ENCODE measurements around the gene DENND6B. TPM values are rescaled to one million over a fixed set of nuclear protein-coding genes. Genes with fewer than 3 reads are reported as not detected.
"Not testable (repeated sequence)": the region's sequence is repeated elsewhere in the genome, so short reads cannot be mapped to it uniquely, and the experiment has no call there.

Gene DENND6B
- total RNA-seq, 1 experiment from 2014 or later = 2.5 TPM

DNA sequence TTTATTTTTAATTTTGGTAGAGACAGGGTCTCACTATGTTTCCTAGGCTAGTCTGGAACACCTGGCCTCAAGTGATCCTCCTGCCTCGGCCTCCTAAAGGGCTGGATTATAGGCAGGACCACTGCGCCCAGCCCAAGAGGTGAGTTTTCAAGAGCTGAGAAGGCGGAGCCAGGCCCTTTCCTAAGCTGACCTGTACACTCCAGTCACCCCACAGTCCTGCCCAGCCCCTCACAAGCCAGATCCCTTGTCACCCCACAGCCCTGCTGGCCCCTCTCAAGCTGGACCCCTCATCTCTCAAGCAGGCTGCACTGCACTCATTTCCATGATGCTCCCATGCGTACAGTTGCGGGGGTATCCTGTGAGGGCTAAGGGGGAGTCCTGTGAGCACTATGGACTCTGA is 2.9 kb downstream of the DENND6B start:
- DNase-seq (ENCODE audit: low spot score) = no peak
- peaks cover 25% of the 10 kb centered on the region for H3K27me3 Mint-ChIP-seq (ENCODE audit: low read depth)

DNA sequence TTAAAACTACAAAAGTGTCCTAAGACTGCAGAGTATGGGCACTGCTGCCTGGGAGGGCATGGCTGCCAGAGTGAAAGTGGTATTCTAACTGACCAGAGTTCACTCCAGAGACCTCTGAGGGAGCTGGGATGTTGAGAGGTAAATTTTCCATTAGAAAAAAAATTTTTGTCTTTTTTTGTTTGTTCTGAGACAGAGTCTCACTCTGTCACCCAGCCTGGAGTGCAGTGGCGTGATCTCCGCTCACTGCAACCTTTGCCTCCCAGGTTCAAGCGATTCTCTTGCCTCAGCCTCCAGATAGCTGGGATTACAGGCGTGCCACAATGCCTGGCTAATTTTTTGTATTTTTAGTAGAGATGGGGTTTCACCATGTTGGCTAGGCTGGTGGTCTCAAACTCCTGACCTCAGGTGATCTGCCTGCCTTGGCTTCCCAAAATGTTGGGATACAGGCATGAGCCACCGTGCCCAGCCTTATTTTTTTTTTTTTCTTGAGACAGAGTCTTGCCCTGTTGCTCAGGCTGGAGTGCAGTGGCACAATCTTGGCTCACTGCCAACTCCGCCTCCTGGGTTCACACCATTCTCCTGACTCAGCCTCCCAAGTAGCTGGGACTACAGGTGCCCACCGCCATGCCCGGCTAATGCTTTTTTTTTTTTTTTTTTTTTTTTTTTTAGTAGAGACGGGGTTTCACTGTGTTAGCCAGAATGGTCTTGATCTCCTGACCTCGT is 4.3 kb downstream of the DENND6B start:
- not testable (repeated sequence) for H3K27ac Mint-ChIP-seq; H3K36me3 Mint-ChIP-seq; H3K9me3 Mint-ChIP-seq; DNase-seq (ENCODE audit: low spot score); H3K4me1 Mint-ChIP-seq; H3K4me3 Mint-ChIP-seq; ATAC-seq
- ChIA-PET CTCF (interaction anchor here (0.7 to 3.3 kb wide), 2 partner anchors 19 to 407 kb away, joined by 4 to 14 read pairs; no protein-coding TSS in a partner anchor), POLR2A (interaction anchor here (0.6 kb wide), 1 partner anchor 237 kb away, joined by 3 read pairs; the partner anchor contains the start of gene MLC1)
- peaks cover 22% of the 10 kb centered on the region for H3K27me3 Mint-ChIP-seq (ENCODE audit: low read depth)

More for the DNA sequence above, 2.9 kb downstream of the DENND6B start:
- CTCF ChIA-PET = interaction anchor here (1.1 to 4.9 kb wide), 5 partner anchors 28 to 80 kb away, joined by 3 to 37 read pairs (median 3); no protein-coding TSS in a partner anchor
- POLR2A ChIA-PET = interaction anchor here (0.6 kb wide), 1 partner anchor 698 kb away, joined by 3 read pairs; no protein-coding TSS in a partner anchor
- Mint-ChIP-seq H3K4me1 (peaks cover 3% of the 10 kb centered on the region; the same call in 1 of the 2 replicates), H3K36me3 (no peaks in the 10 kb centered on the region), H3K9me3 (no peaks in the 10 kb centered on the region), H3K27ac (no peak overlapping the region), H3K4me3 (no peak overlapping the region)
- no peak for TF ChIP-seq NR1H2 (CRISPR knock-in tag; IDR thresholded peaks at IDR 0.05)
- TF ChIP-seq ZNF671 (CRISPR knock-in tag; IDR thresholded peaks at IDR 0.05) = no peak
- TF ChIP-seq, protein P1, sequence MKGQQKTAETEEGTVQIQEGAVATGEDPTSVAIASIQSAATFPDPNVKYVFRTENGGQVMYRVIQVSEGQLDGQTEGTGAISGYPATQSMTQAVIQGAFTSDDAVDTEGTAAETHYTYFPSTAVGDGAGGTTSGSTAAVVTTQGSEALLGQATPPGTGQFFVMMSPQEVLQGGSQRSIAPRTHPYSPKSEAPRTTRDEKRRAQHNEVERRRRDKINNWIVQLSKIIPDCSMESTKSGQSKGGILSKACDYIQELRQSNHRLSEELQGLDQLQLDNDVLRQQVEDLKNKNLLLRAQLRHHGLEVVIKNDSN (CRISPR knock-in tag; IDR thresholded peaks at IDR 0.05) = no peak
- no peak for TF ChIP-seq FOXK1 (CRISPR knock-in tag; IDR thresholded peaks at IDR 0.05)
- TF ChIP-seq, protein P2, sequence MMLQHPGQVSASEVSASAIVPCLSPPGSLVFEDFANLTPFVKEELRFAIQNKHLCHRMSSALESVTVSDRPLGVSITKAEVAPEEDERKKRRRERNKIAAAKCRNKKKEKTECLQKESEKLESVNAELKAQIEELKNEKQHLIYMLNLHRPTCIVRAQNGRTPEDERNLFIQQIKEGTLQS (CRISPR knock-in tag; conservative IDR thresholded peaks at IDR 0.05) = no peak
- ATAC-seq = no peak

DNA sequence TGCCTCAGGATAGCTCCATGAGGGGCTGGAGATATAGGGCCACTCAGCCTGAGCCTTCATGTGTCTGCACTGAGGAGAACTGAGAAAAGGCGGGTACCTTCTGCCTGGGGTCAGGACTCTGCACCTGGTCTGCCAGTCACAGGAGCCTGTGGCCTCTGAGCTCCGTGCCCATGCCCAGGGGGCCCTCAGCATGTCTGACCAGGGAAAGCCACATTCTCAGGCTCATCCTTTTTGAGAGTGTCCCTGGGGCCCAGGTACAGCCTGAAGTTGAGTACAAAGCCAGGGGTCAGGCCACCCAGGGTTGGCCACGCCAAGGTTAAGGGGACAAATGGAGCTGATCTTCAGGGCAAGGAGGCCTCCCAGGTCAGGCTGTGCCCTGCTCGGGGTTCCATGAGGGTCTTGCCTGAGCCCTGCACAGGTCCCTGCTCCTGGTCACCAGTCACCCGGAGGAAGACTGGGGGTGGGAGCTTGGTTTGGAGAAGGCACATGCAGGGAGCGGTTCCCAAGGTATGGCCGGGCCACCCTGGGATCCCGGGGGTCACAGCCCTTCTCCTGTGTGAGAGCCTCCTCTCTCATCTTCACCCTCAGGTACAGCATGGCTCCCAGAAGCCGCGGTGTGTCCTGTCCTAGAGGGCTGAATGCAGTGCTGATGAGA is 6.0 kb downstream of the DENND6B start:
- H3K27ac Mint-ChIP-seq = no peak overlapping the region
- no peak for DNase-seq (ENCODE audit: low spot score)
- no peak overlapping the region for H3K4me3 Mint-ChIP-seq
- ChIA-PET CTCF (interaction anchor here (3.3 kb wide), 1 partner anchor 21 kb away, joined by 14 read pairs; no protein-coding TSS in a partner anchor), POLR2A (interaction anchor here (1.0 kb wide), 1 partner anchor 14 kb away, joined by 3 read pairs; the partner anchor contains the start of gene PLXNB2)
- ATAC-seq = no peak
- no peaks in the 10 kb centered on the region for H3K9me3 Mint-ChIP-seq
- H3K4me1 Mint-ChIP-seq = no peaks in the 10 kb centered on the region
- peaks cover 13% of the 10 kb centered on the region for H3K27me3 Mint-ChIP-seq (ENCODE audit: low read depth)
- no peaks in the 10 kb centered on the region for H3K36me3 Mint-ChIP-seq
- TF ChIP-seq, protein P3, sequence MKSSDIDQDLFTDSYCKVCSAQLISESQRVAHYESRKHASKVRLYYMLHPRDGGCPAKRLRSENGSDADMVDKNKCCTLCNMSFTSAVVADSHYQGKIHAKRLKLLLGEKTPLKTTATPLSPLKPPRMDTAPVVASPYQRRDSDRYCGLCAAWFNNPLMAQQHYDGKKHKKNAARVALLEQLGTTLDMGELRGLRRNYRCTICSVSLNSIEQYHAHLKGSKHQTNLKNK (CRISPR knock-in tag; IDR thresholded peaks at IDR 0.05) = no peak
- TF ChIP-seq GTF2I (CRISPR knock-in tag; conservative IDR thresholded peaks at IDR 0.05) (no peak), IRF2 (CRISPR knock-in tag; IDR thresholded peaks at IDR 0.05; ENCODE audit: borderline replicate concordance, low read depth) (no peak), CBFB (CRISPR knock-in tag; IDR thresholded peaks at IDR 0.05; ENCODE audit: low read depth) (no peak), ZBTB21 (CRISPR knock-in tag; IDR thresholded peaks at IDR 0.05; ENCODE audit: borderline replicate concordance) (no peak), FOXP1 (CRISPR knock-in tag; IDR thresholded peaks at IDR 0.05; ENCODE audit: borderline replicate concordance) (no peak), ZNF263 (CRISPR knock-in tag; IDR thresholded peaks at IDR 0.05; ENCODE audit: low read depth) (no peak), SP1 (CRISPR knock-in tag; conservative IDR thresholded peaks at IDR 0.05) (no peak), MXD4 (CRISPR knock-in tag; IDR thresholded peaks at IDR 0.05; ENCODE audit: borderline replicate concordance) (no peak), SMAD4 (CRISPR knock-in tag; IDR thresholded peaks at IDR 0.05) (no peak), PRRX2 (CRISPR knock-in tag; IDR thresholded peaks at IDR 0.05) (no peak), ETV6 (CRISPR knock-in tag; IDR thresholded peaks at IDR 0.05) (no peak), MYBL2 (CRISPR knock-in tag; IDR thresholded peaks at IDR 0.05) (no peak), TP53 (CRISPR knock-in tag; IDR thresholded peaks at IDR 0.05) (no peak)
- TF ChIP-seq, protein P4, sequence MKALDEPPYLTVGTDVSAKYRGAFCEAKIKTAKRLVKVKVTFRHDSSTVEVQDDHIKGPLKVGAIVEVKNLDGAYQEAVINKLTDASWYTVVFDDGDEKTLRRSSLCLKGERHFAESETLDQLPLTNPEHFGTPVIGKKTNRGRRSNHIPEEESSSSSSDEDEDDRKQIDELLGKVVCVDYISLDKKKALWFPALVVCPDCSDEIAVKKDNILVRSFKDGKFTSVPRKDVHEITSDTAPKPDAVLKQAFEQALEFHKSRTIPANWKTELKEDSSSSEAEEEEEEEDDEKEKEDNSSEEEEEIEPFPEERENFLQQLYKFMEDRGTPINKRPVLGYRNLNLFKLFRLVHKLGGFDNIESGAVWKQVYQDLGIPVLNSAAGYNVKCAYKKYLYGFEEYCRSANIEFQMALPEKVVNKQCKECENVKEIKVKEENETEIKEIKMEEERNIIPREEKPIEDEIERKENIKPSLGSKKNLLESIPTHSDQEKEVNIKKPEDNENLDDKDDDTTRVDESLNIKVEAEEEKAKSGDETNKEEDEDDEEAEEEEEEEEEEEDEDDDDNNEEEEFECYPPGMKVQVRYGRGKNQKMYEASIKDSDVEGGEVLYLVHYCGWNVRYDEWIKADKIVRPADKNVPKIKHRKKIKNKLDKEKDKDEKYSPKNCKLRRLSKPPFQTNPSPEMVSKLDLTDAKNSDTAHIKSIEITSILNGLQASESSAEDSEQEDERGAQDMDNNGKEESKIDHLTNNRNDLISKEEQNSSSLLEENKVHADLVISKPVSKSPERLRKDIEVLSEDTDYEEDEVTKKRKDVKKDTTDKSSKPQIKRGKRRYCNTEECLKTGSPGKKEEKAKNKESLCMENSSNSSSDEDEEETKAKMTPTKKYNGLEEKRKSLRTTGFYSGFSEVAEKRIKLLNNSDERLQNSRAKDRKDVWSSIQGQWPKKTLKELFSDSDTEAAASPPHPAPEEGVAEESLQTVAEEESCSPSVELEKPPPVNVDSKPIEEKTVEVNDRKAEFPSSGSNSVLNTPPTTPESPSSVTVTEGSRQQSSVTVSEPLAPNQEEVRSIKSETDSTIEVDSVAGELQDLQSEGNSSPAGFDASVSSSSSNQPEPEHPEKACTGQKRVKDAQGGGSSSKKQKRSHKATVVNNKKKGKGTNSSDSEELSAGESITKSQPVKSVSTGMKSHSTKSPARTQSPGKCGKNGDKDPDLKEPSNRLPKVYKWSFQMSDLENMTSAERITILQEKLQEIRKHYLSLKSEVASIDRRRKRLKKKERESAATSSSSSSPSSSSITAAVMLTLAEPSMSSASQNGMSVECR (CRISPR knock-in tag; IDR thresholded peaks at IDR 0.05; ENCODE audit: borderline replicate concordance) = no peak
- TF ChIP-seq, protein P5, sequence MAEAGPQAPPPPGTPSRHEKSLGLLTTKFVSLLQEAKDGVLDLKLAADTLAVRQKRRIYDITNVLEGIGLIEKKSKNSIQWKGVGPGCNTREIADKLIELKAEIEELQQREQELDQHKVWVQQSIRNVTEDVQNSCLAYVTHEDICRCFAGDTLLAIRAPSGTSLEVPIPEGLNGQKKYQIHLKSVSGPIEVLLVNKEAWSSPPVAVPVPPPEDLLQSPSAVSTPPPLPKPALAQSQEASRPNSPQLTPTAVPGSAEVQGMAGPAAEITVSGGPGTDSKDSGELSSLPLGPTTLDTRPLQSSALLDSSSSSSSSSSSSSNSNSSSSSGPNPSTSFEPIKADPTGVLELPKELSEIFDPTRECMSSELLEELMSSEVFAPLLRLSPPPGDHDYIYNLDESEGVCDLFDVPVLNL (CRISPR knock-in tag; IDR thresholded peaks at IDR 0.05; ENCODE audit: borderline replicate concordance, low read depth) = no peak

Data from WTC11 (cell line).